ENCODE data around the gene RBAK. TPM values are rescaled to one million over a fixed set of nuclear protein-coding genes. Genes with fewer than 3 reads are reported as not detected.
"Not testable (repeated sequence)": the region's sequence is repeated elsewhere in the genome, so short reads cannot be mapped to it uniquely, and the experiment has no call there.

The RBAK gene
- polyA plus RNA-seq (2013, experiment 1 of 2): 7.4 TPM
- polyA plus RNA-seq (2013, experiment 2 of 2): 8.2 TPM

GRCh38 chr7:5045558-5046396 lies at the start of gene RBAK:
TSS of gene RBAK (plus strand) at chr7:5045860. CDS start at chr7:5048077, 2,217 bp downstream.
- under 1% methylated on average over 69 of the region's 69 CpGs for WGBS
- Histone ChIP-seq H3K9ac (ENCODE audit: low read depth, low read length) (peak within 1 kb of the TSS; percentile 77), H3K27me3 (ENCODE audit: insufficient read depth, low read length) (no peaks in the 10 kb centered on the region; the same call in 1 of the 2 replicates), H3K4me1 (ENCODE audit: insufficient read depth, low read length) (no peaks in the 10 kb centered on the region), H3K27ac (ENCODE audit: low read depth, low read length) (peak within 1 kb of the TSS; percentile 73), H3K36me3 (ENCODE audit: insufficient read depth, low read length) (peaks cover 21% of the 10 kb centered on the region), H3K9me3 (ENCODE audit: insufficient read depth, low read depth, low read length) (peaks cover 9% of the 10 kb centered on the region; the same call in 1 of the 2 replicates), H3K4me3 (ENCODE audit: low read length) (peak within 1 kb of the TSS; percentile 70)

GRCh38 chr7:4996696-4997222 lies 48.9 kb upstream of the RBAK start:
- H3K9ac ChIP-seq (ENCODE audit: low read depth, low read length): no peak overlapping the region
- H3K27ac ChIP-seq (ENCODE audit: low read depth, low read length): no peak overlapping the region
- WGBS: 93% methylated on average over 7 of the region's 7 CpGs
- H3K4me3 ChIP-seq (ENCODE audit: low read length): no peak overlapping the region
- no peaks in the 10 kb centered on the region for H3K27me3 ChIP-seq (ENCODE audit: insufficient read depth, low read length)
- no peaks in the 10 kb centered on the region for H3K9me3 ChIP-seq (ENCODE audit: insufficient read depth, low read depth, low read length)
- H3K36me3 ChIP-seq (ENCODE audit: insufficient read depth, low read length): peaks cover 52% of the 10 kb centered on the region
- H3K4me1 ChIP-seq (ENCODE audit: insufficient read depth, low read length): no peaks in the 10 kb centered on the region

- Histone ChIP-seq H3K27me3 (ENCODE audit: insufficient read depth, low read length) (no peaks in the 10 kb centered on the region), H3K36me3 (ENCODE audit: insufficient read depth, low read length) (peaks cover 47% of the 10 kb centered on the region), H3K4me3 (ENCODE audit: low read length) (no peak overlapping the region), H3K4me1 (ENCODE audit: insufficient read depth, low read length) (no peaks in the 10 kb centered on the region), H3K27ac (ENCODE audit: low read depth, low read length) (no peak overlapping the region), H3K9ac (ENCODE audit: low read depth, low read length) (no peak overlapping the region), H3K9me3 (ENCODE audit: insufficient read depth, low read depth, low read length) (no peaks in the 10 kb centered on the region)
- WGBS: 91% methylated on average over 3 of the region's 3 CpGs
These were observed 47.4 kb upstream of the RBAK start for GRCh38 chr7:4998244-4998643.

GRCh38 chr7:4998910-4999309 lies 46.8 kb upstream of the RBAK start:
- Histone ChIP-seq H3K9ac (ENCODE audit: low read depth, low read length) (no peak overlapping the region), H3K9me3 (ENCODE audit: insufficient read depth, low read depth, low read length) (no peaks in the 10 kb centered on the region), H3K4me3 (ENCODE audit: low read length) (no peak overlapping the region), H3K27me3 (ENCODE audit: insufficient read depth, low read length) (no peaks in the 10 kb centered on the region), H3K36me3 (ENCODE audit: insufficient read depth, low read length) (peaks cover 40% of the 10 kb centered on the region), H3K4me1 (ENCODE audit: insufficient read depth, low read length) (no peaks in the 10 kb centered on the region), H3K27ac (ENCODE audit: low read depth, low read length) (no peak overlapping the region)
- WGBS: 90% methylated on average over 7 of the region's 7 CpGs

- Histone ChIP-seq H3K27ac (ENCODE audit: low read depth, low read length) (no peak overlapping the region), H3K4me3 (ENCODE audit: low read length) (no peak overlapping the region), H3K9me3 (ENCODE audit: insufficient read depth, low read depth, low read length) (no peaks in the 10 kb centered on the region), H3K9ac (ENCODE audit: low read depth, low read length) (no peak overlapping the region), H3K4me1 (ENCODE audit: insufficient read depth, low read length) (no peaks in the 10 kb centered on the region), H3K36me3 (ENCODE audit: insufficient read depth, low read length) (peaks cover 35% of the 10 kb centered on the region), H3K27me3 (ENCODE audit: insufficient read depth, low read length) (no peaks in the 10 kb centered on the region)
- 93% methylated on average over 5 of the region's 5 CpGs for WGBS
These were observed 46.2 kb upstream of the RBAK start for GRCh38 chr7:4999369-4999950.

- WGBS: 97% methylated on average over 3 of the region's 4 CpGs
- peaks cover 22% of the 10 kb centered on the region for H3K36me3 ChIP-seq (ENCODE audit: insufficient read depth, low read length)
- no peaks in the 10 kb centered on the region for H3K9me3 ChIP-seq (ENCODE audit: insufficient read depth, low read depth, low read length)
- H3K4me3 ChIP-seq (ENCODE audit: low read length): no peak overlapping the region
- H3K27me3 ChIP-seq (ENCODE audit: insufficient read depth, low read length): no peaks in the 10 kb centered on the region
- H3K9ac ChIP-seq (ENCODE audit: low read depth, low read length): no peak overlapping the region
- no peak overlapping the region for H3K27ac ChIP-seq (ENCODE audit: low read depth, low read length)
- H3K4me1 ChIP-seq (ENCODE audit: insufficient read depth, low read length): no peaks in the 10 kb centered on the region
These were observed 44.7 kb upstream of the RBAK start for GRCh38 chr7:5001003-5001402.

- H3K4me3 ChIP-seq (ENCODE audit: low read length): no peak overlapping the region
- peaks cover 13% of the 10 kb centered on the region for H3K36me3 ChIP-seq (ENCODE audit: insufficient read depth, low read length)
- H3K27ac ChIP-seq (ENCODE audit: low read depth, low read length): no peak overlapping the region
- no peaks in the 10 kb centered on the region for H3K4me1 ChIP-seq (ENCODE audit: insufficient read depth, low read length)
- H3K27me3 ChIP-seq (ENCODE audit: insufficient read depth, low read length): no peaks in the 10 kb centered on the region
- no peak overlapping the region for H3K9ac ChIP-seq (ENCODE audit: low read depth, low read length)
- H3K9me3 ChIP-seq (ENCODE audit: insufficient read depth, low read depth, low read length): no peaks in the 10 kb centered on the region
- WGBS: 95% methylated on average over 5 of the region's 5 CpGs
These were observed 43.7 kb upstream of the RBAK start for GRCh38 chr7:5001911-5002310.

- no peaks in the 10 kb centered on the region for H3K27me3 ChIP-seq (ENCODE audit: insufficient read depth, low read length)
- no peak overlapping the region for H3K4me3 ChIP-seq (ENCODE audit: low read length)
- H3K9me3 ChIP-seq (ENCODE audit: insufficient read depth, low read depth, low read length): 0 out of 2 replicates have a peak, but pooled peaks cover under 1% of the 10 kb centered on the region
- no peak overlapping the region for H3K27ac ChIP-seq (ENCODE audit: low read depth, low read length)
- no peaks in the 10 kb centered on the region for H3K4me1 ChIP-seq (ENCODE audit: insufficient read depth, low read length)
- WGBS: 84% methylated on average over 1 of the region's 1 CpG
- no peaks in the 10 kb centered on the region for H3K36me3 ChIP-seq (ENCODE audit: insufficient read depth, low read length)
- no peak overlapping the region for H3K9ac ChIP-seq (ENCODE audit: low read depth, low read length)
These were observed 40.6 kb upstream of the RBAK start for GRCh38 chr7:5005066-5005465.

- no peaks in the 10 kb centered on the region for H3K27me3 ChIP-seq (ENCODE audit: insufficient read depth, low read length)
- H3K4me1 ChIP-seq (ENCODE audit: insufficient read depth, low read length): no peaks in the 10 kb centered on the region
- WGBS: 96% methylated on average over 7 of the region's 7 CpGs
- H3K9ac ChIP-seq (ENCODE audit: low read depth, low read length): no peak overlapping the region
- no peaks in the 10 kb centered on the region; the same call in 1 of the 2 replicates for H3K36me3 ChIP-seq (ENCODE audit: insufficient read depth, low read length)
- H3K27ac ChIP-seq (ENCODE audit: low read depth, low read length): no peak overlapping the region
- H3K4me3 ChIP-seq (ENCODE audit: low read length): no peak overlapping the region
- H3K9me3 ChIP-seq (ENCODE audit: insufficient read depth, low read depth, low read length): 0 out of 2 replicates have a peak, but pooled peaks cover 7% of the 10 kb centered on the region
These were observed 32.7 kb upstream of the RBAK start for GRCh38 chr7:5012985-5013384.

GRCh38 chr7:5015936-5016335 lies 29.7 kb upstream of the RBAK start:
- not testable (repeated sequence) for H3K4me3 ChIP-seq (ENCODE audit: low read length); H3K9me3 ChIP-seq (ENCODE audit: insufficient read depth, low read depth, low read length); H3K27ac ChIP-seq (ENCODE audit: low read depth, low read length); H3K4me1 ChIP-seq (ENCODE audit: insufficient read depth, low read length); H3K36me3 ChIP-seq (ENCODE audit: insufficient read depth, low read length); H3K27me3 ChIP-seq (ENCODE audit: insufficient read depth, low read length); H3K9ac ChIP-seq (ENCODE audit: low read depth, low read length)
- WGBS: 86% methylated on average over 6 of the region's 6 CpGs

- not testable (repeated sequence) for H3K36me3 ChIP-seq (ENCODE audit: insufficient read depth, low read length); H3K27me3 ChIP-seq (ENCODE audit: insufficient read depth, low read length); H3K9ac ChIP-seq (ENCODE audit: low read depth, low read length); H3K9me3 ChIP-seq (ENCODE audit: insufficient read depth, low read depth, low read length); H3K4me1 ChIP-seq (ENCODE audit: insufficient read depth, low read length); H3K4me3 ChIP-seq (ENCODE audit: low read length); H3K27ac ChIP-seq (ENCODE audit: low read depth, low read length)
- 93% methylated on average over 9 of the region's 12 CpGs for WGBS
These were observed 28.0 kb upstream of the RBAK start for GRCh38 chr7:5017626-5018025.
